Fibroblast of upper back skin (primary cell): ENCODE measurements around the gene ACTR3C.
"Not testable (repeated sequence)": the region's sequence is repeated elsewhere in the genome, so short reads cannot be mapped to it uniquely, and the experiment has no call there.

Source experiments
- DNase-seq: peaks from one replicate; pipeline ENCODE4 v3.0.0-alpha.2; 2013

The ACTR3C gene

DNA sequence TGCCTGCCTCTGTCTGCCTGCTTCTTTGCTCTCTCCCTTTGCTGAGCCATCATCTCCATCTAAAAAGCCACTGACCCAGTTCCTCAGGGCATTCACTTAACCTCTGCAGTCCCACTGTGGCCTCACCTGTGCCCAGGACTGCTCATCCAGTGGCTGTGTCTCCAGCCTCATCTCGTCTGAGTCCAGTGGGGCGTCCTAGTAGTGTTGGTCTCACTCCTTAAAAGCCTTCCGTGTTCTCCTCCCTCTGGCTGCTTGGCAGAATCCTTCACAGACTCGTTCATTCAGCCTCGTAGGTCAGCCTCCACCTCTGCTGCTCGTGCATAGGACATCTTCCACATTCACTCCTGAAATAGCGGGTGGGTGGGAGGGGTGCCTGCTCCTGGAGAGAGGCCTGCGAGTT, 10.8 kb upstream of the ACTR3C start:
- no peak for DNase-seq

DNA sequence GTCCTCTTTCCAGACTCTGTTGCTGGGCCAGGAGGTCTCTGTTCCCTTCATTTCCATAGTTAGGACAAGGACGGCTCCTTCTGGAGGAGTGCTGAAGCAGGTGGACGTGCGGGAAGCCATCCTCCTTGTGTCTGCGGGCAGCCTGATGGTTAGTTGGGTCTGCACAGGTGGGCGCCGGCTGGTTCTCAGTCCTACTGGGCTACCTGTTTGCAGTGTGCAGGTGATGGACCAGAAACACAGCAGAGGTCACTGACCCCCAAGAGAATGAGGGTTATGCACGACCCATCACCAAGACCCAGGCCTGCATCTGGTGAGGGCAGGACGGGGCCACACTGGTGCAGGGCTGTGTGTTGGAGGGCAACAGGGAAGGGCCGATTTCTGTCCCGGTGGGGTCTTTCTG, 10.3 kb upstream of the ACTR3C start:
- no peak for DNase-seq

- no peak for DNase-seq
These were observed 9.7 kb upstream of the ACTR3C start for GRCh38 chr7:150332852-150333635.

DNA sequence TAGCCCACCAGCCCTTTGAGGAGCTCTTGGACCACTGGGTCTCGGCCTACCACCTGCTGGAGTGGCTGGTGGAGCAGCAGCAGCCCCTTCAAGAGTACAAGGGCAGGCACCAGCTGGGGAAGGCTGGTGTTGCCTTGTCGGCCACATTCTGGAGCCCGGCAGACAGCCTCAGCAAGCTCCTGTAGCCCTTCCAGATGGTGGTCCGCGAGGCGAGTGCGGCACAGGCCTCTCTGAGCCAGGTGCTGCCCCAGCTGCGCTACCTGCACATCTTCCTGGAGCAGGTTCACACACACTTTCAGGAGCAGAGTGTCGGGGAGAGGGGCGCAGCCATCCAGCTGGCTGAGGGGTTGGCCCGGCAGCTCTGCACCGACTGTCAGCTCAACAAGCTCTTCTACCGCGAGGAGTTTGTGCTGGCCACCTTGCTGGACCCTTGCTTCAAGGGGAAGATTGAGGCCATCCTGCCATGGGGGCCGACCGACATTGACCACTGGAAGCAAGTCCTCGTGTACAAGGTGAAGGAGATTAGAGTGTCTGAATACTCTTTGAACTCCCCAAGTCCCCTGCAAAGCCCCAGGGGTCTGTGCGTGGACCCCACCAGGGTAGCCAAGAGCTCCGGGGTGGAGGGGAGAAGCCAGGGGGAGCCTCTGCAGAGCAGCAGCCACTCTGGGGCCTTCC, 7.0 kb upstream of the ACTR3C start:
- DNase-seq = no peak

DNA sequence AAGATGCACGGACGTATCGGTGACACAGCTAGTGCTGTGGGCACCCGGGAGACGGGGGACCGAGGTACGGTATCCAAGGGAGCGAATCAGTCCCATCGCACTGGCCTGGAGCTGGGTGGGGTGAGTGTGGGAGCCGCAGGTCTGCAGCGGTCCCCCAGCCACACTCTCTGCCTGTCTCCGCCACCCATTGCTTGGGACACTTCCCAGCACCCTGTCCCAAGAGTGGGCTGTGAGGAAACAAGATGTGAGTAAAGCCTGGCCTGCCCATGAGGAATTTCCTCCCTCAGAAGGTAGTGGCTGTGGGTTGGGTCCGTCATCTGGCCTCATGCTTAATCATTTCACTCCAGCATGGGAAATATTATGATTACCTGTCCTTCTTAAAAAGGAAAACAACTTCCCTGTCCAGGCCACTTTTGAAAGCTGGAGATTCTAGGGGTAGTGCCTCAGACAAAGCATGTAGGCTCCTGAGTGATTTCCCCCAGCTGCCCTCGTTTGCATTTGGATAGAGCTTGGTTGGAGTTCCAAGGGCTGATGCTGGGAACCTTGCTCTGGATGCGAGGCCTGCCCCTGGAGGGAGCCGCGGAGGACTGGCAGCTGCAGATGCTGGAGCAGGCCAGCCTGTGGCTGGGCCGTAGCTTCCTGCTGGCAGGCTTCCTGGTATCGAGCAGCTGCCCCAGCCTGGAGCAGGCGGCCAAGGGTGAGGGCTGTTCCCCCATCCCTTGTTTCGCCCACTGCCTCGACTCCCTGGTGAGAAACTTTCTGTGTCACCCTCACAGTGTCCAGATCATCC, 6.2 kb upstream of the ACTR3C start:
- no peak for DNase-seq

DNA sequence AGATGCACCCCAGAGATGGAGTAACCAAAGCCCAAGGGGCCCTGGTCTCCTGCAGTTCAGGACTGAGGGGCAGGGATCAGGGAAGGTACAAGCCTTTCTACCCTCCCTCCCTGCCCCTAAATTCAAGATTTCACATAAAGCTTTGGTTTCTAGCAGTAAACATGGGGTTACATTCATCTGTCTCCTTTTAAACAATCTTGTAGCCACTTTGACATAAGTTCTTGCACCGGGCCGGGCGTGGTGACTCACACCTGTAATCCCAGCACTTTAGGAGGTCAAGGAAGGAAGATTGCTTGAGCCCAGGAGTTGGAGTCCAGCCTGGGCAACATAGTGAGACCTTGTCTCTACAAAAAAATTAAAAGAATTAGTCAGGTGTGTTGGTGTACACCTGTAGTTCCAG, 4.0 kb upstream of the ACTR3C start:
- DNase-seq = no peak

DNA sequence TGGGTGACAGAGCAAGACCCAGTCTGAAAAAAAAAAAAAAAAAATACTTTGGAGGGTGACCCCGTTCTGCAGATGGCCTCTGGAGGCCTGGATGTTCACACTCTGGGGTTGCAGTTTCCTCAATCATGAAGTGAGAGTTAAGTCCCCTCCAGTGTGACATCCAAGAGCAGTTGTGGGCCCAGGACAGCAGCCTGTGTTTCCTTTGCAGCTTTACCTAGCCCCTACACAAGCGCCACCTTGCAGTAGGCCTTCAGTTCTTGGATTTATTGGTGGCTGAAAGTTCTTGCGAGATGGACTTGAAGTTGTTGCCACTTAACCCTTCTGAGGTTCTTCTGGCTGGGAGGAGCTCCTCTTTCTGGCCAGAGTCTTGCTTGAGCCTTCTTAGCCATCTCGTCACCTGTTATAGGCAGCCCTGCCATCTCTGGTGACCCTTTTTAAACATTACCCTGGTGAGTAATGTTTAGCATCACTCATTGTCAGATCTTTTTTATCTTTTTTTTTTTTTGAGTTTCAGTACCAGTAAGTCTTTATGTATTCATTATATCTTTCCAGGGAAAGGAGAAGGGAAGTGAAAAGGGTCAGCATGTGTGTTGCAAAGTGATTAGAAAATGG, 3.4 kb upstream of the ACTR3C start:
- DNase-seq = no peak

GRCh38 chr7:150325901-150326300, 2.6 kb upstream of the ACTR3C start:
- no peak for DNase-seq

GRCh38 chr7:150325110-150325611, 1.8 kb upstream of the ACTR3C start:
- DNase-seq = peak; percentile 55

DNA sequence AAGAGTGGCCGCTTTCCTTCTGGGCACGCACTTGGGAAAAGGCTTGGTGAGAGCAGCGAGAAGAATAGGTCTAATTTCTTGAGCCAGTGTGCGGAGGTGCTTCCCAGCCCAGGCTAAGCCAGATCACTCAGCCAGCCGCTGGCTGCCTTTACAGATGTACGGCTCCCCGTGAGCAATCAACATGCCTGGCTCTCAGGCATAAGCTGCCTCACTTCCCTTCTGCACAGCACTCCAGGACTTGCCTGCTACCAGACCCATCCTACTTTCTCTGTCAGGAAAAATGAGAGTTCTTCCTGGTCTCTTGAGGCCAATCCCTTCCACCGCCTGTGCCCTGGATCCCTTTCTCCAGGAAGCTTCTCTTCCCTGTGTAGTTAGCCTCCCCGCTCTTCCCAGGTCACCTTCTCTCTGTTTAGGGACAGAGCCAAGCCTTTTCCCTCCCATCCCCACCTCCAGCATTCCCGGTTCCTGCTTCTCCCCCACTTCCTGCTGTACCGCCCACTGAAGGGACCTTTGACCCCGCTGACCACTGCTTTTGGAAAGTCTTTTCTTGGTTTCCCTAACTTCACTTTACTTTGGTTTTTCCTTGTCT, 1.1 kb upstream of the ACTR3C start:
- no peak for DNase-seq

- DNase-seq = no peak
These were observed 482 bp upstream of the ACTR3C start for GRCh38 chr7:150323682-150324372.

DNA sequence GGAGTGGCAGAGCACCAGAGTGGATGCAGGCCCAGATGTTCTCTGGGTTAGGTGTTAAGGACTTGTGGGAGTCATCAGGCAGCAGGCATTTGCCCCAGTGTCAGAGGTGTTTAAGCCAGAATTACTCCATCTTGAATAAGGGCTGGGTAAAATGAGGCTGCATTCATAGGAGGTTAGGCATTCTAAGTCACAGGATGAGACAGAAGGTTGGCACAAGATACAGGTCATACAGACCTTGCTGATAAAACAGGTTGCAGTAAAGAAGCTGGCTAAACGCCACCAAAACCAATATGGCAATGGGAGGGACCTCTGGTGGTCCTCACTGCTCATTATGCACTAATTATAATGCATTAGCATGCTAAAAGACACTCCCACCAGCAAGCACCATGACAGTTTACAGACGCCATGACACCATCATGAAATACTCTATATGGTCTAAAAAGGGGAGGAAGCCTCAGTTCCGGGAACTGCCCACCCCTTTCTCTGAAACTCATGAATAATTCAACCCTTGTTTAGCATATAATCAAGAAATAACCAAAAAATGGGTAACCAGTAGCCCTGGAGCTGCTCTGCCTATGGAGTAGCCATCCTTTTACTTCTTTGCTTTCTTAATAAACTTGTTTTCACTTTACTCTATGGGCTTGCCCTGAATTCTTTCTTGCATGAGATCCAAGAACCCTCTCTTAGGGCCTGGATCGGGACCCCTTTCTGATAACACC, 1.1 kb downstream of the ACTR3C start:
- DNase-seq = no peak

GRCh38 chr7:150321788-150322113, 1.6 kb downstream of the ACTR3C start:
- no peak for DNase-seq

GRCh38 chr7:150317748-150318444, 5.4 kb downstream of the ACTR3C start:
- peak; percentile 80 for DNase-seq

DNA sequence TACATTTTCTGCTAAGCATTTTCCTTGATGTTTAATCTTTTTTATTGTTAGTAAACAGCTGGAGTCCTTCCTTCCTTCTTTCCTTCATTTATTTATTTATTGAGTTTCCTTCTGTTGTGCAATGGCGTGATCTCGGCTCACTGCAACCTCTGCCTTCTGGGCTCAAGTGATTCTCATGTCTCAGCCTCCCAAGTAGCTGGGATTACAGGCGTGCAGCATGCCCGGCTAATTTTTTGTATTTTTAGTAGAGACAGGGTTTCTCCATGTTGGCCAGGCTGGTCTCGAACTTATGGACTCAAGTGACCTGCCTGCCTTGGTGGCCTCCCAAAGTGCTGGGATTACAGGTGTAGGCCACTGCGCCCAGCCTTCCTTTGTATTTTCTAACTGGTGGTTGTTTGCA, 6.4 kb downstream of the ACTR3C start:
- DNase-seq = not testable (repeated sequence)

DNA sequence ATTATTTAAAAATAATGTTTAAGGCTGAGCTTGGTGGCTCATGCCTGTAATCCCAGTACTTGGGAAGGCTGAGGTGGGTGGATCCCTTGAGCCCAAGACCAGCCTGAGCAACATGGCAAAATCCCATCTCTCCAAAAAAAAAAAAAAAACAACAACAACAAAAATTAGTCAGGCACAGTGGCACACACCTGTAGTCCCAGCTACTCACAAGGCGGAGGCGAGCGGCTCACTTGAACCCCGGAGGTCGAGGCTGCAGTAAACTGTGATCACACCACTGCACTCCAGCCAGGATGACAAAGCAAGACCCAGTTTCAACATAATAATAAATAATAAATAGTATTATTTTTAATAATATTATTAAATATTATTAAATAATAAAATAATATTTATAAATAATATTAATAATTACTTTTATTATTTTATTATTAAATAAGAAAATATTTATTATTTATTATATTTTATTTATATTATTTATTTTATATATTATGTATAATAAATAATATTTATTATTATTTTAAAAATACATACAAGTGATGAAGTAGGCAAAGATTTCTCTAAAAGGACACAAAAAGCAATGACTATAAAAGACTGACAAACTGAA, 8.6 kb downstream of the ACTR3C start:
- no peak for DNase-seq

GRCh38 chr7:150313870-150314269, 9.5 kb downstream of the ACTR3C start:
- no peak for DNase-seq

DNA sequence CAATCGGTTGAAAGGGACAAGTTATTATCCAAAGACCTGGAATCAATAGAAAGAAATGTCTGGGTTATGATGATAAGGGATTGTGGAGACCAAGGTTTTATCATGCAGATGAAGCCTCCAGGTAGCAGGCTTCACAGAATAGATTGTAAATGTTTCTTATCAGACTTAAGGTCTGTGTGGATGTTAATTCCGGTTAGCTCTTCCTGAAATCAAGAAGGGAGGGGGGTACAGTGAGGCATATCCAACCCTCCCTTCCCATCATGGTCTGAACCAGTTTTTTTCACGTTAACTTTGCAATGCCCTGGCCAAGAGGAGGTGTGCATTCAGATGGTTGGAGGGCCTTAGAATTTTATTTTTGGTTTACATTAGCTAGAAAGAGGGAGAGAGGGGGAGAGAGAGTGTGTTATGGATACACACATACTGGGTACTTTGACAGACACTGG, 10.0 kb downstream of the ACTR3C start:
- DNase-seq = no peak

DNA sequence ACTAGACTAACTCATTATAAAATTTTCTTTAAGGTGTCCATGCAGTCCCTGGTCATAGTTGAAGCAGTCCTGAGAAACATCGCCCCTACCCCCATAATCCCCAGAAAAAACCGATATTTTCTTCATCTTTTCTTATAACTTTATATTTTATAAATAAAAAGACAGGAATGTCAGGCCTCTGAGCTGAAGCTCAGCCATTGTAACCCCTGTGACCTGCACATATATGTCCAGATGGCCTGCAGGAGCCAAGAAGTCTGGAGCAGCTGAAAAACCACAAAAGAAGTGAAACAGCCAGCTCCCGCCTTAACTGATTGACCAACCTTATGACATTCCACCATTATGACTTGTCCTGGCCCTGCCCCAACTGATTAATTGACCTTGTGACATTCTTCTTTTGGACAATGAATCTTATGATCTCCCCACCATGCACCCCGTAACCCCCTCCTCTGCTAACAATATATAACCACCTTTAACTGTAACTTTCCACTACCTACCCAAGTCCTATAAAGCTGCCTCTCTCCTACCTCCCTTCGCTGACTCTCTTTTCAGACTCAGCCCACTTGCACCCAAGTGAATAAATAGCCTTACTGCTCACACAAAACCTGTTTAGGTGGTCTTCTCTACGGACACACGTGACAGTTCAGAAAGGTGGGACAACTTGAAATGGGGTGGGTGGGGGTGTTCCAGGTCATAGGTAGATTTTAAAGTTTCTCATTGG, 10.5 kb downstream of the ACTR3C start:
- DNase-seq = peak; percentile 54

DNA sequence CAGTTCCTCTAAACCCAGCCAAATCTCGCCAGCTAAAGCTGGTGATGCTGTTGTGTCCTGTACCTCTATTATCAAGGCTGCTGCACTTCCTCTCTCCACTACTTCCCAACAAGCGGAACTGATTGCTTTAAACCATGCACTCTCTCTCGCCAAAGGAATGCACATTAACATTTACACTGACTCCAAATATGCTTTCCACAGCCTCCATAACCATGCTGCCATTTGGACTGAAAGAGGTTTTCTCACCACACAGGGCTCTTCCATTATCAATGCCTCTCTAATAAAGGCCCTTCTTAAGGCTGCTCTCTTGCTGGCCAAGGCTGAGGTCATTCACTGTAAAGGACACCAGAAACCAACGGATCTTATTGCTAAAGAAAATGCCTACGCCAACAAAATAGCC, 11.6 kb downstream of the ACTR3C start:
- peak; percentile 40 for DNase-seq
